Gastroesophageal sphincter (tissue), 3 donors: ENCODE measurements around the gene B3GNT8.

ENCODE experiments used
- CTCF ChIP-seq, 4 experiments: fragments of 200-600 bp in 2 of 4; fragments of 450-650 bp in 2 of 4; sonication (generic) in 1 of 4; IDR thresholded peaks; one replicate each; pipeline ENCODE4 v1.5.1; 2017 to 2019; ENCODE audit warnings: antibody characterized with exemption in 4 of 4, mild to moderate bottlenecking in 2 of 4, moderate library complexity in 2 of 4
- EP300 ChIP-seq: sonication (generic); formaldehyde crosslinking; IDR thresholded peaks from one replicate; pipeline ENCODE4 v1.6.1; 2017; ENCODE audit warnings: antibody characterized with exemption, mild to moderate bottlenecking
- POLR2A ChIP-seq, 2 donors: fragments of 450-650 bp; IDR thresholded peaks; one replicate each; pipeline ENCODE4 v1.6.1; 2017; ENCODE audit warnings: antibody characterized with exemption in 2 of 2, mild to moderate bottlenecking in 2 of 2, moderate library complexity in 1 of 2
- POLR2AphosphoS5 ChIP-seq: sonication (generic); formaldehyde crosslinking; IDR thresholded peaks from one replicate; pipeline ENCODE4 v1.6.1; 2017; ENCODE audit warnings: antibody characterized with exemption

GRCh38 chr19:41426116-41426841, 895 bp downstream of the B3GNT8 start:
- TF ChIP-seq CTCF (IDR thresholded peaks at IDR 0.05) (no peak), POLR2A (IDR thresholded peaks at IDR 0.05) (no peak), EP300 (no peak), POLR2AphosphoS5 (no peak)
